Measurements from ENCODE around the gene C1QTNF7.

Gene C1QTNF7

DNA sequence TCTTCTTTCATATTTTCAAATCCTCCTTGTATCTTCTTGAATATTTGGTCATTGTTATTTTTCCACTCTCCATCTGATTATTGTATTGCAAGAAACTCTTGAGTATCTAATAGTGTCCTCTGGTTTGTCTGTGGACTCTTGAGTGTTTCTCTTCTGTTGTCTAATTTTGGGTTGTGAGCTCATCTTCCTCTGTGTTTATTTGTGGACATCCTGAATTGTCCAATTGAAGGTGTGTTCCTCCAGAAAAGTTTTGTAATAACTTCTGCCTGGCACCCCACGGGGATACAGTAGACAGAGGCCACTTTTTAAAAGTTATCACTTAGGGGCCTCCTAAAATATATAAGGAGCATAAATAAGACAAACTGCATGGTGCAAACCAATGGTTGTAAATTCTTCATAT is 38.8 kb downstream of the C1QTNF7 start:
- Histone ChIP-seq H2AK5ac (ENCODE audit: low read depth, low read length) (no peak overlapping the region), H2AFZ (ENCODE audit: low read length) (no peak overlapping the region)
- DNase-seq (ENCODE audit: low spot score), result no peak

DNA sequence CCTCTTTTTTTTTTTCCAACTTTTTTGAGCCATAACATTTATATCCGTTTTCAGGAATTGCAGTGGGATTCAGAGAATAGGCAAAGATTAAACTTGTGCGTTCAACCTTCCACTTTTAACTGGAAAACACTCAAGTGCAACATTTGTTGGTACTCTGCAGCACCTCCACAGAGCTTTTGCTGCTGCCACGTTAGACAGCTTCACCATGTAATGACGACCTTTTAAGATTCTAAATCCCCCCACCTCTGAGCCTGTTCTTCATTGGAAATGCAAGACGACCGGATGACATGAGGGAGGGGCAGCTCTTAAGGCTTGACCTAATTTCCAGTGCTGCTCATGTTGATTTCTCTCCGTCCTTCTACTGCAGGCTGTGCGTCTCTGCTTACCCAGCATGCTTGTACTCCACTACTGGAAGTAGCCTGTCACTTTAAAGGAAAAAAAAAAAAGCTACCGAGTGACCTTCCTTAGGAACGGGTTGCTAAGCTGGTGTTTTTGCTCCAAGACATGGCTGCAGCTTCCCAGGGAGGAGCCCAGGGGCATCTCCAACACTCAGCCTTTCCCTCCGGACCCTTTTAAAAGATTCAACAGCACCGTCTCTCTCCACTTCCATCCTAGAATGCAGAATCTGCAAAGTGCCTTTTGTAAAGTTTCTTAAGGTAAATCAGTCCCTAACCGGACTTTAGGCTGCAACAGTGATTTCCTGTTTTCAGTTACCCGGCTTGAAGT is 41.7 kb downstream of the C1QTNF7 start, which contains the start of gene CC2D2A:
CC2D2A (plus strand) TSS at position 481 of the 726 bp plus-strand sequence. CDS start 6,051 bp downstream, outside the sequence.
- Histone ChIP-seq H2AK5ac (ENCODE audit: low read depth, low read length) (no peak within 1 kb of the TSS), H3K4me2 (ENCODE audit: insufficient read depth, low read length, poor library complexity, severe bottlenecking) (peak within 1 kb of the TSS; percentile 42), H3K9ac (ENCODE audit: low read depth, low read length, poor library complexity) (no peak within 1 kb of the TSS), H3K14ac (ENCODE audit: low read length) (no peak within 1 kb of the TSS), H3K27ac (replicated peaks; ENCODE audit: low read length) (no peak within 1 kb of the TSS), H2BK15ac (ENCODE audit: low read length) (no peak within 1 kb of the TSS), H2BK5ac (ENCODE audit: low read length) (no peak within 1 kb of the TSS), H2BK12ac (ENCODE audit: low read length) (no peak within 1 kb of the TSS), H2BK120ac (ENCODE audit: low read depth, low read length) (no peak within 1 kb of the TSS), H3K36me3 (replicated peaks in 1 of 2; ENCODE audit: control insufficient read depth in 2 of 2, insufficient read depth in 2 of 2, low read length in 2 of 2) (no peaks in the 10 kb centered on the region), H3K4me3 (ENCODE audit: low read length in 2 of 2) (peak within 1 kb of the TSS; percentile 43 to 53), H3K4ac (ENCODE audit: low read length) (no peak within 1 kb of the TSS), H3K9me3 (replicated peaks in 1 of 2; ENCODE audit: control insufficient read depth in 2 of 2, insufficient read depth in 1 of 2, low read depth in 1 of 2, low read length in 2 of 2) (no peaks in the 10 kb centered on the region), H3K18ac (ENCODE audit: low read length) (no peak within 1 kb of the TSS), H3K27me3 (ENCODE audit: control insufficient read depth in 3 of 3, insufficient read depth in 3 of 3, low read depth in 1 of 3, low read length in 3 of 3) (no peaks in the 10 kb centered on the region), H3K23ac (ENCODE audit: low read depth, low read length, poor library complexity) (no peak within 1 kb of the TSS), H3K4me1 (ENCODE audit: control insufficient read depth in 2 of 2, insufficient read depth in 1 of 2, low read depth in 1 of 2, low read length in 2 of 2) (peaks cover 4 to 5% of the 10 kb centered on the region in 2 donors), H3K79me1 (ENCODE audit: low read depth, low read length) (no peaks in the 10 kb centered on the region), H2AFZ (ENCODE audit: low read length) (peak within 1 kb of the TSS; percentile 80), H4K8ac (ENCODE audit: low read depth, low read length) (no peak within 1 kb of the TSS), H4K91ac (ENCODE audit: low read depth, low read length, poor library complexity) (no peak within 1 kb of the TSS)
- peak; percentile 29 for DNase-seq (ENCODE audit: low spot score)
- WGBS, 2 donors (ENCODE audit: extremely low coverage in 2 of 2, insufficient read length in 2 of 2, insufficient replicate concordance in 1 of 2), result no CpG with 5 or more reads among the region's 14 CpGs

More for the DNA sequence above, 38.8 kb downstream of the C1QTNF7 start:
- Histone ChIP-seq H3K14ac (ENCODE audit: low read length) (no peak overlapping the region), H3K27me3 (ENCODE audit: control insufficient read depth in 3 of 3, insufficient read depth in 3 of 3, low read depth in 1 of 3, low read length in 3 of 3) (no peaks in the 10 kb centered on the region), H3K4ac (ENCODE audit: low read length) (no peak overlapping the region), H3K4me1 (ENCODE audit: control insufficient read depth in 2 of 2, insufficient read depth in 1 of 2, low read depth in 1 of 2, low read length in 2 of 2) (peaks cover 4 to 5% of the 10 kb centered on the region in 2 donors), H2BK120ac (ENCODE audit: low read depth, low read length) (no peak overlapping the region), H4K91ac (ENCODE audit: low read depth, low read length, poor library complexity) (no peak overlapping the region), H3K4me2 (ENCODE audit: insufficient read depth, low read length, poor library complexity, severe bottlenecking) (no peak overlapping the region), H3K79me1 (ENCODE audit: low read depth, low read length) (no peaks in the 10 kb centered on the region), H3K4me3 (ENCODE audit: low read length in 2 of 2) (no peak overlapping the region), H3K9ac (ENCODE audit: low read depth, low read length, poor library complexity) (no peak overlapping the region), H3K23ac (ENCODE audit: low read depth, low read length, poor library complexity) (no peak overlapping the region), H4K8ac (ENCODE audit: low read depth, low read length) (no peak overlapping the region), H2BK15ac (ENCODE audit: low read length) (no peak overlapping the region), H3K18ac (ENCODE audit: low read length) (no peak overlapping the region), H3K36me3 (replicated peaks in 1 of 2; ENCODE audit: control insufficient read depth in 2 of 2, insufficient read depth in 2 of 2, low read length in 2 of 2) (no peaks in the 10 kb centered on the region), H3K9me3 (replicated peaks in 1 of 2; ENCODE audit: control insufficient read depth in 2 of 2, insufficient read depth in 1 of 2, low read depth in 1 of 2, low read length in 2 of 2) (no peaks in the 10 kb centered on the region), H3K27ac (replicated peaks; ENCODE audit: low read length) (no peak overlapping the region), H2BK5ac (ENCODE audit: low read length) (no peak overlapping the region), H2BK12ac (ENCODE audit: low read length) (no peak overlapping the region)
- WGBS, 2 donors (ENCODE audit: extremely low coverage in 2 of 2, insufficient read length in 2 of 2, insufficient replicate concordance in 1 of 2), result no CpG with 5 or more reads among the region's 1 CpG

DNA sequence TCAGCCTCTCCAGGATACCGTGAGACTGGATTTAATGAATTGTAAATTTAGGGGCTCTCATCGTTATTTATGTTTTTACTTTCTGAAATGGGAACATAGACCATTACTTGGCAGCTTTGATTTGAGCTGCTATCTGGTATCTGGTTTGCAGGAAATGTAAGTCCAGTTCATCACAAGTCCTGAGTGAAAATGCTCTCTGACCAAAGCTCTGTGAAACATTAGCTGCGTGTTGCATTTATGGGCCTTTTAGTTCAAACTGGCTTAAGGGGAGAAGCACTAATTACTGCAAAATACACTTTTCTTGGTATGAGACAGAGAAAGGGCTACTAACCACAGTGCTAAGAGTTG is 42.3 kb downstream of the C1QTNF7 start:
- Histone ChIP-seq H3K9ac (ENCODE audit: low read depth, low read length, poor library complexity) (no peak overlapping the region), H3K4me3 (ENCODE audit: low read length in 2 of 2) (peak overlapping the region; percentile 43 to 53), H3K4ac (ENCODE audit: low read length) (no peak overlapping the region), H2BK15ac (ENCODE audit: low read length) (no peak overlapping the region), H2BK120ac (ENCODE audit: low read depth, low read length) (no peak overlapping the region), H3K4me1 (ENCODE audit: control insufficient read depth in 2 of 2, insufficient read depth in 1 of 2, low read depth in 1 of 2, low read length in 2 of 2) (peaks cover 4 to 5% of the 10 kb centered on the region in 2 donors), H3K23ac (ENCODE audit: low read depth, low read length, poor library complexity) (no peak overlapping the region), H4K91ac (ENCODE audit: low read depth, low read length, poor library complexity) (no peak overlapping the region), H3K4me2 (ENCODE audit: insufficient read depth, low read length, poor library complexity, severe bottlenecking) (peak overlapping the region; percentile 42), H2AFZ (ENCODE audit: low read length) (peak overlapping the region; percentile 80), H3K14ac (ENCODE audit: low read length) (no peak overlapping the region), H3K36me3 (replicated peaks in 1 of 2; ENCODE audit: control insufficient read depth in 2 of 2, insufficient read depth in 2 of 2, low read length in 2 of 2) (no peaks in the 10 kb centered on the region), H2BK12ac (ENCODE audit: low read length) (no peak overlapping the region), H2BK5ac (ENCODE audit: low read length) (no peak overlapping the region), H3K18ac (ENCODE audit: low read length) (no peak overlapping the region), H3K27ac (replicated peaks; ENCODE audit: low read length) (no peak overlapping the region), H3K9me3 (replicated peaks in 1 of 2; ENCODE audit: control insufficient read depth in 2 of 2, insufficient read depth in 1 of 2, low read depth in 1 of 2, low read length in 2 of 2) (no peaks in the 10 kb centered on the region), H4K8ac (ENCODE audit: low read depth, low read length) (no peak overlapping the region), H3K79me1 (ENCODE audit: low read depth, low read length) (no peaks in the 10 kb centered on the region), H3K27me3 (ENCODE audit: control insufficient read depth in 3 of 3, insufficient read depth in 3 of 3, low read depth in 1 of 3, low read length in 3 of 3) (no peaks in the 10 kb centered on the region), H2AK5ac (ENCODE audit: low read depth, low read length) (no peak overlapping the region)
- DNase-seq (ENCODE audit: low spot score), result no peak
- no CpG with 5 or more reads among the region's 3 CpGs for WGBS, 2 donors (ENCODE audit: extremely low coverage in 2 of 2, insufficient read length in 2 of 2, insufficient replicate concordance in 1 of 2)

DNA sequence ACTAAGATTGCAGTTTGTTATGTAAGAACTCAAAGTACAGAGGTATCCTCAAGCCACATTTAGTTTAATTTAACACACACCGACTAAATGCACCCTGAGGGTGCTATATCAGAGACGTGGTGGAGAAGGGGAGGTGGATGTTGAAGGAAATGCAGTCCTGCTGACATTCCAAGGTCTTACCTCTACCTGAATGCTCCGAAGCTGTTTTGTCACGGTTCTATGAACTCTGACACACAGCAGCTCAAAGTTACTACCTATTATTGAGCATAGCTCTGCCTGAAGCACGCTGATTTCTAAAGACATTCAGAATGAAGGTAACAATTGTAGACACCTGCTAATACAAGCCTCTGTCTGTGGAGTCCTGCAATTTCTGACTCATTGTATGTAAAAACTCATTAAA is 48.6 kb downstream of the C1QTNF7 start:
- no peak overlapping the region for H3K4me2 ChIP-seq (ENCODE audit: insufficient read depth, low read length, poor library complexity, severe bottlenecking)
- no peak overlapping the region for H3K27ac ChIP-seq (replicated peaks; ENCODE audit: low read length)
- H4K91ac ChIP-seq (ENCODE audit: low read depth, low read length, poor library complexity), result no peak overlapping the region
- H3K4me1 ChIP-seq (ENCODE audit: control insufficient read depth in 2 of 2, insufficient read depth in 1 of 2, low read depth in 1 of 2, low read length in 2 of 2), result peaks cover 3 to 11% of the 10 kb centered on the region in 2 donors
- no CpG with 5 or more reads among the region's 5 CpGs for WGBS, 2 donors (ENCODE audit: extremely low coverage in 2 of 2, insufficient read length in 2 of 2, insufficient replicate concordance in 1 of 2)
- no peak overlapping the region for H3K18ac ChIP-seq (ENCODE audit: low read length)
- H3K9me3 ChIP-seq (replicated peaks in 1 of 2; ENCODE audit: control insufficient read depth in 2 of 2, insufficient read depth in 1 of 2, low read depth in 1 of 2, low read length in 2 of 2), result peaks cover 0 to 1% of the 10 kb centered on the region in 2 donors
- H2AFZ ChIP-seq (ENCODE audit: low read length), result no peak overlapping the region
- no peak overlapping the region for H2BK12ac ChIP-seq (ENCODE audit: low read length)
- H3K36me3 ChIP-seq (replicated peaks in 1 of 2; ENCODE audit: control insufficient read depth in 2 of 2, insufficient read depth in 2 of 2, low read length in 2 of 2), result peaks cover 0 to 6% of the 10 kb centered on the region in 2 donors
- no peaks in the 10 kb centered on the region for H3K79me1 ChIP-seq (ENCODE audit: low read depth, low read length)
- no peak overlapping the region for H2BK15ac ChIP-seq (ENCODE audit: low read length)
- H3K14ac ChIP-seq (ENCODE audit: low read length), result no peak overlapping the region
- no peak for DNase-seq (ENCODE audit: low spot score)
- no peak overlapping the region for H2AK5ac ChIP-seq (ENCODE audit: low read depth, low read length)
- H3K23ac ChIP-seq (ENCODE audit: low read depth, low read length, poor library complexity), result no peak overlapping the region
- no peak overlapping the region for H3K4me3 ChIP-seq (ENCODE audit: low read length in 2 of 2)
- no peak overlapping the region for H3K9ac ChIP-seq (ENCODE audit: low read depth, low read length, poor library complexity)
- no peak overlapping the region for H4K8ac ChIP-seq (ENCODE audit: low read depth, low read length)
- no peak overlapping the region for H2BK5ac ChIP-seq (ENCODE audit: low read length)
- no peaks in the 10 kb centered on the region for H3K27me3 ChIP-seq (ENCODE audit: control insufficient read depth in 3 of 3, insufficient read depth in 3 of 3, low read depth in 1 of 3, low read length in 3 of 3)
- H3K4ac ChIP-seq (ENCODE audit: low read length), result no peak overlapping the region
- H2BK120ac ChIP-seq (ENCODE audit: low read depth, low read length), result no peak overlapping the region
